HG02610 (cell line): ENCODE results near the gene RACGAP1.
"Not testable (repeated sequence)": the region's sequence is repeated elsewhere in the genome, so short reads cannot be mapped to it uniquely, and the experiment has no call there.

Experiments
- ATAC-seq: cut with Tn5 transposase; IDR thresholded peaks from one replicate; pipeline ENCODE4 v1.9.1; 2021; ENCODE audit warnings: mild to moderate bottlenecking, moderate library complexity; ENCODE audit not compliant: unreplicated experiment

The RACGAP1 gene

GRCh38 chr12:49987625-49988303 is 37.5 kb downstream of the RACGAP1 start:
- no peak for ATAC-seq

- not testable (repeated sequence) for ATAC-seq
Observed at GRCh38 chr12:49986476-49986875, 38.8 kb downstream of the RACGAP1 start.

- ATAC-seq = no peak
Observed at GRCh38 chr12:49985981-49986380, 39.3 kb downstream of the RACGAP1 start.

- ATAC-seq = no peak
Observed at GRCh38 chr12:49984476-49985359, 40.6 kb downstream of the RACGAP1 start.

- ATAC-seq = no peak
Observed at GRCh38 chr12:49983892-49984291, 41.4 kb downstream of the RACGAP1 start.

GRCh38 chr12:49982246-49983087 is 42.8 kb downstream of the RACGAP1 start:
- no peak for ATAC-seq

GRCh38 chr12:49980501-49981349 is 44.6 kb downstream of the RACGAP1 start:
- ATAC-seq = no peak

- no peak for ATAC-seq
Observed at GRCh38 chr12:49979791-49980190, 45.5 kb downstream of the RACGAP1 start.

GRCh38 chr12:49979016-49979586 is 46.2 kb downstream of the RACGAP1 start:
- no peak for ATAC-seq

GRCh38 chr12:49978125-49978524 is 47.2 kb downstream of the RACGAP1 start:
- ATAC-seq = no peak

GRCh38 chr12:49976557-49976956 is 48.7 kb downstream of the RACGAP1 start:
- no peak for ATAC-seq

- ATAC-seq = no peak
Observed at GRCh38 chr12:49975318-49975761, 50.0 kb downstream of the RACGAP1 start.

- ATAC-seq = no peak
Observed at GRCh38 chr12:49974677-49975317, 50.5 kb downstream of the RACGAP1 start.

- ATAC-seq = no peak
Observed at GRCh38 chr12:49974231-49974675, 51.0 kb downstream of the RACGAP1 start.

- ATAC-seq = no peak
Observed at GRCh38 chr12:49973361-49973830, 51.9 kb downstream of the RACGAP1 start.

- ATAC-seq = no peak
Observed at GRCh38 chr12:49972641-49973360, 52.5 kb downstream of the RACGAP1 start, which contains the start of gene AQP6. Gene AQP6 (plus strand): TSS chr12:49972947. CDS start chr12:49973174, 227 bp downstream.

- no peak for ATAC-seq
Observed at GRCh38 chr12:49972129-49972528, 53.2 kb downstream of the RACGAP1 start.

- ATAC-seq = no peak
Observed at GRCh38 chr12:49971141-49971540, 54.2 kb downstream of the RACGAP1 start.
